Stimulated activated CD8-positive, alpha-beta memory T cell treated with anti-CD3 and anti-CD28 coated beads, Interleukin-15, amount 100 ng/mL, for 24 hours (primary cell): Measurements from ENCODE around the gene SMAD9.
"Not testable (repeated sequence)": the region's sequence is repeated elsewhere in the genome, so short reads cannot be mapped to it uniquely, and the experiment has no call there.

Experiments used
- DNase-seq: peaks from one replicate; pipeline ENCODE4 v3.0.0-alpha.2; 2020; ENCODE audit warnings: low read depth

SMAD9 gene

GRCh38 chr13:36912369-36912768 is 7.7 kb downstream of the SMAD9 start:
- no peak for DNase-seq

GRCh38 chr13:36910545-36910944 is 9.5 kb downstream of the SMAD9 start:
- DNase-seq, result no peak

GRCh38 chr13:36907821-36908220 is 12.2 kb downstream of the SMAD9 start:
- DNase-seq, result no peak

- DNase-seq, result no peak
Measured at GRCh38 chr13:36907266-36907665, 12.8 kb downstream of the SMAD9 start.

- DNase-seq, result no peak
Measured at GRCh38 chr13:36905944-36906343, 14.1 kb downstream of the SMAD9 start.

GRCh38 chr13:36903925-36904595 is 16.0 kb downstream of the SMAD9 start:
- no peak for DNase-seq

- no peak for DNase-seq
Measured at GRCh38 chr13:36897054-36897616, 22.9 kb downstream of the SMAD9 start.

- DNase-seq, result no peak
Measured at GRCh38 chr13:36891752-36892151, 28.3 kb downstream of the SMAD9 start.

- DNase-seq, result no peak
Measured at GRCh38 chr13:36888645-36889044, 31.4 kb downstream of the SMAD9 start.

- DNase-seq, result no peak
Measured at GRCh38 chr13:36887758-36888521, 32.1 kb downstream of the SMAD9 start.

- no peak for DNase-seq
Measured at GRCh38 chr13:36885901-36886300, 34.1 kb downstream of the SMAD9 start.

GRCh38 chr13:36884235-36884634 is 35.8 kb downstream of the SMAD9 start:
- no peak for DNase-seq

GRCh38 chr13:36883824-36884223 is 36.2 kb downstream of the SMAD9 start:
- no peak for DNase-seq

GRCh38 chr13:36883392-36883791 is 36.6 kb downstream of the SMAD9 start:
- not testable (repeated sequence) for DNase-seq

GRCh38 chr13:36882829-36883390 is 37.1 kb downstream of the SMAD9 start:
- DNase-seq, result no peak

- no peak for DNase-seq
Measured at GRCh38 chr13:36880961-36881360, 39.1 kb downstream of the SMAD9 start.

- no peak for DNase-seq
Measured at GRCh38 chr13:36879218-36879938, 40.7 kb downstream of the SMAD9 start.

- no peak for DNase-seq
Measured at GRCh38 chr13:36875961-36876360, 44.1 kb downstream of the SMAD9 start.

- no peak for DNase-seq
Measured at GRCh38 chr13:36875431-36875830, 44.6 kb downstream of the SMAD9 start.

GRCh38 chr13:36872621-36873020 is 47.4 kb downstream of the SMAD9 start:
- DNase-seq, result no peak

GRCh38 chr13:36870050-36870692 is 49.9 kb downstream of the SMAD9 start:
- DNase-seq, result no peak

GRCh38 chr13:36866232-36866631 is 53.8 kb downstream of the SMAD9 start:
- no peak for DNase-seq
